ENCODE measurements around the gene ATG9B.

Gene ATG9B

DNA sequence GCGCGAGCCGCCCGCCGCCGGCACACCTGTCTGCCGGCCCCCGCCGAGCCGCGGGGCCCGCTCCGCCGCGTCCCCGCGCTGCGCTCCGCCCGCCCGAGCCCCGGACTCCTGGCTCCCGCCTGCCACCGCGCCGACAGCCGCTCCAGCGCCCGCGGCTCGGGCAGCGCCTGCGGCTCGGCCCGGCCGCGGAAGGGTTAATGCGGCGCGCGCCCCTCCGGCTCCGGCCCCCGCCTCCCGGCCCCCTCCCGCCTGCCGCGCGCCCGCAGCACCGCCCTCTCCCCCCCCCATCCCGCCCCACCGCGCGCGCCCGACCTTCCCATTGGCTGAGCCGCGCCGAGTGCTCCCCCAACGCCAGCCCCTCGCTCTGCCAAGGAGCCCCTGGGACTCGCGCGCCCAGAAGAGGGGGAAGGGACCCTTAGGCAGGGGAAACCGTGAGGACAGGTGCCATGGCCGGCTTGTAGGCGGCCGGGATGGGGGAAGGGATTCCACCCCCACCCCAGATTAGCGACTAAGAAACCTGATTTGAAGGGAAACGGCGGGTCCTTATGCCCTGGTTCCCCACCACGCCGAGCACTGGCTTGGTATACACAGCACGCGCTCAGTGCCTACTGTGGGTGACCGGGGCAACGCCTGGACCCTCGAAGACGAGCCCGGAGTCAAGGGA lies 46.0 kb downstream of the ATG9B start, which contains the start of gene KCNH2:
TSS of gene KCNH2 (minus strand) at position 196 of the 664 bp plus-strand sequence. CDS start 408 bp downstream, outside the sequence.
- H3K4me3 ChIP-seq (ENCODE audit: low read depth, low read length) = no peak within 1 kb of the TSS
- no peaks in the 10 kb centered on the region for H3K36me3 ChIP-seq (replicated peaks)
- DNase-seq = no peak
- in situ Hi-C loops (cut with HindIII; ENCODE audit: low pct_ligation_motif_present, low sequenced_read_pairs) = no loop called here
- TF ChIP-seq, protein P1, sequence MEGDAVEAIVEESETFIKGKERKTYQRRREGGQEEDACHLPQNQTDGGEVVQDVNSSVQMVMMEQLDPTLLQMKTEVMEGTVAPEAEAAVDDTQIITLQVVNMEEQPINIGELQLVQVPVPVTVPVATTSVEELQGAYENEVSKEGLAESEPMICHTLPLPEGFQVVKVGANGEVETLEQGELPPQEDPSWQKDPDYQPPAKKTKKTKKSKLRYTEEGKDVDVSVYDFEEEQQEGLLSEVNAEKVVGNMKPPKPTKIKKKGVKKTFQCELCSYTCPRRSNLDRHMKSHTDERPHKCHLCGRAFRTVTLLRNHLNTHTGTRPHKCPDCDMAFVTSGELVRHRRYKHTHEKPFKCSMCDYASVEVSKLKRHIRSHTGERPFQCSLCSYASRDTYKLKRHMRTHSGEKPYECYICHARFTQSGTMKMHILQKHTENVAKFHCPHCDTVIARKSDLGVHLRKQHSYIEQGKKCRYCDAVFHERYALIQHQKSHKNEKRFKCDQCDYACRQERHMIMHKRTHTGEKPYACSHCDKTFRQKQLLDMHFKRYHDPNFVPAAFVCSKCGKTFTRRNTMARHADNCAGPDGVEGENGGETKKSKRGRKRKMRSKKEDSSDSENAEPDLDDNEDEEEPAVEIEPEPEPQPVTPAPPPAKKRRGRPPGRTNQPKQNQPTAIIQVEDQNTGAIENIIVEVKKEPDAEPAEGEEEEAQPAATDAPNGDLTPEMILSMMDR (IDR thresholded peaks at IDR 0.05; ENCODE audit: low read depth, low read length, missing control alignments) = no peak
- peaks cover 69% of the 10 kb centered on the region for H3K27me3 ChIP-seq (replicated peaks)
- H3K27ac ChIP-seq = no peak within 1 kb of the TSS

DNA sequence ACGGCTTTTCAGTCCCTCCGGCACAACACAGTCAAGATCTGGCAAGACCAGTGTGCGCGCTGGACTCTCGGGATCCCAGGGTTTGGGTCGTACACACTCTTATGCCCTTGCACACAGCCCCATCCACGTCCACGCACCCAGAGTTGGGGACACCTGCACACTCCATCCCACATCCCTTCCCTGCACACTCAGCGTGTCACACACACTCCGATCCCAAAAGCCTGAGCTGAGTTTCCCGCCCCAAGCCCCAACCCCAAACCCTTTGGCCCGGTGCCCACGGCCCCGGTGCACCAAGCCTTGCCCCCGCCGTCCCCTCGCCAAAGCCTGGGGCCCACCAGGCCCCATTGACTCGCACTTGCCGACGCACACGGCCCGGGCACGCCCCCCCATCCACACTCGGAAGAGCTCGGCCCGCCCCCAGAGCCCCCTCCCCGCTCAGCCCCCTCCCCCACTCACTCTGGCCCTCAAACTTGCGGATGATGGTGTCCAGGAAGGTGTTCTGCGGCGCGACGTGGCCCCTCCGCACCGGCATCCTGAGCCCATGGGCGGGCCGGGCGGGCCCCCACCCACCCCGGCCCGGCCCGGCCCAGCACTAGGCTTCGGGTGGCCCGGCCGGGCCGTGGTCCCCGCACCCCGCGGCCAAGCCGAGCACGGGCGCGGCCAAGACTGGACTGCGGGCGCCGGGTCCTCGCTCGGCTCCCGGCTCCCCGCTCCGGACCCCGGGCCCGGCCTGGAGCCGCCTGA lies 46.7 kb downstream of the ATG9B start:
- in situ Hi-C loops (cut with HindIII; ENCODE audit: low pct_ligation_motif_present, low sequenced_read_pairs) = no loop called here
- H3K4me3 ChIP-seq (ENCODE audit: low read depth, low read length) = no peak overlapping the region
- no peaks in the 10 kb centered on the region for H3K36me3 ChIP-seq (replicated peaks)
- no peak for DNase-seq
- H3K27ac ChIP-seq = no peak overlapping the region
- peaks cover 73% of the 10 kb centered on the region for H3K27me3 ChIP-seq (replicated peaks)
- TF ChIP-seq, protein P1 (IDR thresholded peaks at IDR 0.05; ENCODE audit: low read depth, low read length, missing control alignments) = no peak

DNA sequence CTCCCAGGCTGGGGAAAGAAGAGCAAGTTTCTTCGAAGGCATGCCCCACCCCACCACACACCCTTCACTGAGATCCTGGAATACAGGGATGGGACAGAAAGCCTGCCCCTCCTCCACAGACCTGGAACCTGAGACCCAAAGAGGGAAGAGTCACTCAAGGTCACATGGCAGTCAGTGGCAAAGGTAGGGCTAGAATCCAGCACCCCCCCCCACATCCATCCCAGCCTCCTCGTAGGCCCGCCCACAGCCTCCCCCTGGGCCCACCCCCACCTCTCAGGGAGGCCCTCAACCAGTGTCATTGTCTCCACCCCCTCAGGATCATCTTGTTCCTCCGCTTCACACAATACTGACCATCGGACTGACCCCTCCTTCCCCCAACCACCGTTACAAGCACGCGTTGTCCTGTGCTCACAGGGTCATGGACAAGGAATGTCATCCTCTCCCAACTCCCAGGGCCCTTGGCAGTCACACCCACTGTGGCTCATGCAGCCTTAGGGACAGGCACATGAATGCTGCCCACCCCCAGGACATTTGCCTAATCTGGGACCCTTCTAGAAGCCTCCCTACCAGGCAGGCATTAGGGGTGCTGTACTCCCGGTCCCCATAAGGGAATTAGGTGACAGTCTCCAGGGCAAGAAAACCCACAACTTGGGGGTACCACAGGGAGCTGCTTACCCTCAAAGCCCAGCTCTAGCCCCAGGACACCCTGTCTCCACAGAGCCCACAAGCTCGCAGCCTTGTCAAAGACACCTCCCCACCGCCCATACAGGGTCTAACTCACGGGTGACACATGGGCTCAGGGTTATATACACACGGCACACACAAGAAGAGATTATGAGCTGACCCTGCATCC lies 47.5 kb downstream of the ATG9B start:
- Histone ChIP-seq H3K27ac (no peak overlapping the region), H3K36me3 (replicated peaks) (no peaks in the 10 kb centered on the region), H3K4me3 (ENCODE audit: low read depth, low read length) (no peak overlapping the region), H3K27me3 (replicated peaks) (peaks cover 77% of the 10 kb centered on the region)
- in situ Hi-C loops (cut with HindIII; ENCODE audit: low pct_ligation_motif_present, low sequenced_read_pairs) = no loop called here
- TF ChIP-seq, protein P1 (IDR thresholded peaks at IDR 0.05; ENCODE audit: low read depth, low read length, missing control alignments) = no peak
- no peak for DNase-seq

DNA sequence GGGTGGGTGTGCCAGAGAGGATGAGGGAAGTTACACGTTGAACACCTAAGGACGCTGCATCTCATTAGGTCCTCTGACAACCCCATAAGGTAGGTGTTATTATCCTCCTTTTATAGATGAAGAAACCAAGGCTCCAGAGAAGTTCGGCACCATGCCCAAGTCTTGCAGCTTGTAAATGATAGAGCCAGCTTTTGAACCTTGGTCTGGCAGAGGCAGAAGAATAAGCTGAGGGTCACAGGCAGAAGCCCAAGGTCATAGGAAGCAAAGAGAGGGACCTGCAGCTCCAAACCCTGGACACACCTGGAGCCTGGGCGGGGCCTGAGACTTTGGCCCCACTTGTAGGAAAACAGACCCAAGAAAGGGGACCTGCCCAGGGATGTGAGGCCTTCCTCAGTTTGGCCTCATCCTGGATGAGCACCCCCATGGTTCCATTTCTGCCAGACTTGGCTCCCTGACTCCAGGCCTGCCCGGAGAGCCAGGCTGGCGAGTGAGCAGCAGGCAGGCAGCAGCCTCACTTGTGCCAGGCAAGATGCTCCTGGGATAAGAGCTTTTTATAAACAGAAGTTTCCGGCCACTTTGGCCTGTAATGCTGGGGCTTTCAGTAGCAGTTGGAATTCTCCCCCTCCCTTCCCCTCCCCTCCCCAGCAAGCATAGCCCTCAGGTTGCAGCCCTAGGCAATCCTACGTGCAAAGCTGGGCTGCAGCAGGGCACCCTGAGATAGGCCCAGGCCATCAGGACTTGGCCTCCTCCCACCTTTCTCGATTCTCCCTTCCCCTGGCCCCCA lies 48.6 kb downstream of the ATG9B start:
- no peaks in the 10 kb centered on the region for H3K36me3 ChIP-seq (replicated peaks)
- H3K4me3 ChIP-seq (ENCODE audit: low read depth, low read length) = no peak overlapping the region
- no peak for DNase-seq
- TF ChIP-seq, protein P1 (IDR thresholded peaks at IDR 0.05; ENCODE audit: low read depth, low read length, missing control alignments) = no peak
- peaks cover 77% of the 10 kb centered on the region for H3K27me3 ChIP-seq (replicated peaks)
- no peak overlapping the region for H3K27ac ChIP-seq
- in situ Hi-C loops (cut with HindIII; ENCODE audit: low pct_ligation_motif_present, low sequenced_read_pairs) = no loop called here
